PC-9 (cell line): ENCODE data around the gene GEMIN5. TPM values are rescaled to one million over a fixed set of nuclear protein-coding genes. Genes with fewer than 3 reads are reported as not detected.

Experiments
- BruUV-seq: library from RNA; stranded (reverse); fragments of 400-500 nt; replicated peaks from 2 replicates; lab custom pipeline; 2021; lab: Mats Ljungman, UMichigan
- CTCF ChIA-PET: fragments of 300-600 bp; sonication (Branson Sonifier 250); formaldehyde crosslinking; loops from one replicate; lab custom pipeline; 2022; ENCODE audit warnings: antibody characterized with exemption; lab: Charles Lee
- POLR2A ChIA-PET: fragments of 300-600 bp; sonication (Branson Sonifier 250); formaldehyde crosslinking; loops from one replicate; lab custom pipeline; 2022; ENCODE audit warnings: antibody characterized with exemption; ENCODE audit not compliant: unreplicated experiment; lab: Charles Lee
- DNase-seq, 2 experiments: peaks; one replicate each; pipeline versions ENCODE4 v3.0.0 to v3.0.0-alpha.2; 2015 to 2022; ENCODE audit warnings: mixed read lengths in 1 of 2
- H2AFZ ChIP-seq: fragments of 200-600 bp; sonication (generic); 2 replicates; pipeline ENCODE4 v1.8.1; 2017; ENCODE audit warnings: antibody characterized with exemption
- H3F3A ChIP-seq: fragments of 200-600 bp; sonication (generic); 2 replicates; pipeline ENCODE4 v1.8.1; 2017; ENCODE audit warnings: antibody characterized with exemption, mild to moderate bottlenecking, low read depth; ENCODE audit not compliant: insufficient read depth
- H3K27ac ChIP-seq: fragments of 200-600 bp; sonication (generic); 2 replicates; pipeline ENCODE4 v1.6.1; 2016; ENCODE audit warnings: mixed run types
- H3K27me3 ChIP-seq: fragments of 200-600 bp; sonication (generic); 2 replicates; pipeline ENCODE4 v1.6.1; 2016; ENCODE audit warnings: low read depth, mixed run types; ENCODE audit not compliant: insufficient read depth
- H3K36me3 ChIP-seq: fragments of 200-600 bp; sonication (generic); 2 replicates; pipeline ENCODE4 v1.6.1; 2016; ENCODE audit warnings: low read depth, mixed run types
- H3K4me1 ChIP-seq: fragments of 200-600 bp; sonication (generic); replicated peaks from 2 replicates; pipeline ENCODE4 v1.6.1; 2016; ENCODE audit warnings: mixed run types; ENCODE audit not compliant: insufficient read depth
- H3K4me2 ChIP-seq: fragments of 200-600 bp; sonication (generic); 2 replicates; pipeline ENCODE4 v1.6.1; 2017; ENCODE audit warnings: mixed run types
- H3K4me3 ChIP-seq: fragments of 200-600 bp; sonication (generic); 2 replicates; pipeline ENCODE4 v1.6.1; 2016; ENCODE audit warnings: mixed run types
- H3K79me2 ChIP-seq: fragments of 200-600 bp; sonication (generic); 2 replicates; pipeline ENCODE4 v1.6.1; 2017; ENCODE audit warnings: low read depth, mixed run types
- H3K9me2 ChIP-seq: fragments of 200-600 bp; sonication (generic); 2 replicates; pipeline ENCODE4 v1.8.1; 2017; ENCODE audit warnings: mild to moderate bottlenecking; ENCODE audit not compliant: insufficient read depth
- H3K9me3 ChIP-seq: fragments of 200-600 bp; sonication (generic); 2 replicates; pipeline ENCODE4 v1.8.1; 2016; ENCODE audit warnings: low read depth; ENCODE audit not compliant: insufficient read depth
- H4K20me1 ChIP-seq: fragments of 200-600 bp; sonication (generic); 2 replicates; pipeline ENCODE4 v1.8.1; 2017; ENCODE audit not compliant: insufficient read depth
- CTCF ChIP-seq: fragments of 200-600 bp; sonication (generic); conservative IDR thresholded peaks from 2 replicates; pipeline ENCODE4 v1.6.1; 2017; ENCODE audit warnings: mixed run types, antibody characterized with exemption, mild to moderate bottlenecking, moderate library complexity
- EZH2 ChIP-seq: fragments of 200-600 bp; sonication (generic); IDR thresholded peaks from 2 replicates; pipeline ENCODE4 v1.8.0; 2017; ENCODE audit warnings: antibody characterized with exemption, low read depth
- intact Hi-C: fragments of 100-400 bp; cut with micrococcal nuclease; formaldehyde crosslinking; loops from one replicate; pipeline ENCODE4 v1.10.0; 2022; ENCODE audit not compliant: unreplicated experiment
- total RNA-seq: library from RNA; stranded (reverse); gene quantifications from 2 replicates; pipeline ENCODE4 v1.2.3, GENCODE V29; 2021

GEMIN5 gene
- total RNA-seq, 1 experiment from 2014 or later = 18.6 TPM

DNA sequence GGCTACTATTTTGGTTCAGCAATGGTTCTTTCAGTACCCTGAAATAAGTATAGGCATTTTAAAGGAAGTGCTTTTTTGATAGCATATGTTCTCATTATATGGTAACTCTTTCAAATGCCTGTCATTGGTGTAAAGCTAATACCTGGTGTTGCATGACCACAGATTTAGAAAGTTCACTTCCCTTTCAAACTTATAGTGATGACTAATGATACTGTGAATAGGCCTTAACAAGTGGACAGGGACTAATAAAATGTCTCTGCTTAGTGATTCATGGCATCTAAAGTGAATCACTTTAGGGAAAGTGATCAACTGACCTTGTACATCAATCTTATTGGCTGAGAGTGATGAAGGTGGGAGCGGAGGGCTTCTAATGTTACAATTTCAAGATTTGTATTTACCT lies 24.5 kb upstream of the GEMIN5 start:
- H4K20me1 ChIP-seq = peaks cover 6% of the 10 kb centered on the region; the same call in 1 of the 2 replicates
- DNase-seq = peak in 1 of 2 experiments; percentile 37
- ChIA-PET POLR2A (no interaction called here), CTCF (no interaction called here)
- no peaks in the 10 kb centered on the region for H3K4me1 ChIP-seq
- peaks cover 7% of the 10 kb centered on the region; the same call in 1 of the 2 replicates for H3F3A ChIP-seq
- H3K4me3 ChIP-seq = no peak overlapping the region
- intact Hi-C loops = no loop called here
- BruUV-seq = no TSS peak
- no peak overlapping the region for H2AFZ ChIP-seq
- H3K27ac ChIP-seq = no peak overlapping the region
- H3K79me2 ChIP-seq = no peaks in the 10 kb centered on the region
- H3K9me2 ChIP-seq = no peaks in the 10 kb centered on the region
- H3K36me3 ChIP-seq = peaks cover 24% of the 10 kb centered on the region; the same call in 1 of the 2 replicates
- H3K9me3 ChIP-seq = no peaks in the 10 kb centered on the region
- H3K4me2 ChIP-seq = no peak overlapping the region
- no peak for TF ChIP-seq EZH2
- no peak for TF ChIP-seq CTCF
- no peaks in the 10 kb centered on the region for H3K27me3 ChIP-seq

DNA sequence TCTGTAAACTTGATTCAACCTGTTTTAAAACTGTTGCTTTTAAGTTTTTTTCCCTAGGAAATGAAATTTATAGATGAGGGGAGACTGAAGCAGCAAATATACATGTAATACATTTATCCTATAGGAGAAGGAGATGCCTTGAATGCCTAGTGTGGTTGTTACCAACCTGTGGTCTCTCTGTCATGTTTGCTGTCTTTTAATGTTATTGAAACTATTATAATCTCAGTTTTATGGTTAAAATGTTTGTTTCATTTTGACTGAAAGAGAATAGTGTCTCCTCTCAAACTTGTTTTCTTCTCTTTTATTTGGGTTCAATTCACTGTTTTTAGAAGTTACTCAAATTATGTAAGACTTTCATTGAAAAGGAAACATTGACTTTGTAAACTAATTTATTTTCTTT lies 18.7 kb upstream of the GEMIN5 start:
- Histone ChIP-seq H3K4me3 (no peak overlapping the region), H4K20me1 (no peaks in the 10 kb centered on the region), H3K27me3 (no peaks in the 10 kb centered on the region), H3F3A (no peaks in the 10 kb centered on the region), H3K9me2 (no peaks in the 10 kb centered on the region), H3K79me2 (no peaks in the 10 kb centered on the region), H3K27ac (no peak overlapping the region), H3K4me2 (no peak overlapping the region), H3K4me1 (no peaks in the 10 kb centered on the region), H3K9me3 (no peaks in the 10 kb centered on the region), H3K36me3 (peaks cover 13% of the 10 kb centered on the region; the same call in 1 of the 2 replicates), H2AFZ (no peak overlapping the region)
- CTCF ChIA-PET = no interaction called here
- intact Hi-C loops = no loop called here
- no peak for TF ChIP-seq CTCF
- POLR2A ChIA-PET = no interaction called here
- no peak for DNase-seq
- no TSS peak for BruUV-seq

- no peaks in the 10 kb centered on the region for H3K9me2 ChIP-seq
- no peak overlapping the region for H3K27ac ChIP-seq
- H3K4me1 ChIP-seq = no peaks in the 10 kb centered on the region
- BruUV-seq = no TSS peak
- no peak overlapping the region for H2AFZ ChIP-seq
- H3K4me3 ChIP-seq = no peak overlapping the region
- H3K4me2 ChIP-seq = no peak overlapping the region
- intact Hi-C loops = no loop called here
- TF ChIP-seq CTCF = no peak
- TF ChIP-seq EZH2 = no peak
- H3K9me3 ChIP-seq = no peaks in the 10 kb centered on the region
- no peaks in the 10 kb centered on the region for H3F3A ChIP-seq
- ChIA-PET POLR2A (no interaction called here), CTCF (no interaction called here)
- H3K36me3 ChIP-seq = peaks cover 5% of the 10 kb centered on the region
- peaks cover 23% of the 10 kb centered on the region; the same call in 1 of the 2 replicates for H4K20me1 ChIP-seq
- no peak for DNase-seq
- H3K27me3 ChIP-seq = no peaks in the 10 kb centered on the region
- H3K79me2 ChIP-seq = peaks cover 33% of the 10 kb centered on the region
These were observed 11.8 kb upstream of the GEMIN5 start for GRCh38 chr5:154949781-154950180.
